Panc1 (cell line): Measurements from ENCODE around the gene OR5AU1.

Experiments
- CTCF ChIP-seq: fragments of 450-650 bp; IDR thresholded peaks from 2 replicates; pipeline ENCODE4 v1.5.1; 2017; ENCODE audit warnings: mild to moderate bottlenecking
- POLR2AphosphoS5 ChIP-seq: IDR thresholded peaks from 2 replicates; pipeline ENCODE4 v1.6.1; 2012; ENCODE audit warnings: mild to moderate bottlenecking, low read depth, low read length, moderate library complexity

DNA sequence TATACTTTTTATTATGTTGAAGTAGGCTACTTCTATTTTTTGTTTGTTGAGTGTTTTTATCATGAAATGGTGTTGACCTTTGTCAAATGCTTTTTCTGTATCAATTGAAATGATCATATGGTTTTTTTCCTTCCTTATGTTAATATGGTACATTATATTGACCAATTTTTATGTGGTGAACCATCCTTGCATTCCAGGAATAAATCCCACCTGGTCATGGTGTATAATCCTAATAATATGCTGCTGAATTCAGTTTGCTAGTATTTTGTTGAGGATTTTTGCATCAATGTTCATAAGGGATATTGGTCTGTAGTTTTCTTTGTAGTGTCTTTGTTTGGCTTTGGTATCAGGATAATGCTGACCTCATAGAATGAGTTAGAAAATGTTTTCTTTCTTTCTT, 10.4 kb downstream of the OR5AU1 start:
- TF ChIP-seq POLR2AphosphoS5, result no peak
- TF ChIP-seq CTCF, result no peak
